HAP-1 (cell line): Measurements from ENCODE around the gene MCM5.
"Not testable (repeated sequence)": the region's sequence is repeated elsewhere in the genome, so short reads cannot be mapped to it uniquely, and the experiment has no call there.

ENCODE experiments used
- DNase-seq, 2 experiments: peaks; one replicate each; pipeline ENCODE4 v3.0.0-alpha.2; 2016 to 2020; ENCODE audit warnings: low spot score in 2 of 2
- H3K27me3 ChIP-seq: fragments of 250-450 bp; sonication (Bioruptor Pico); 2 replicates; pipeline ENCODE4 v1.5.1; 2020; ENCODE audit warnings: low read depth, mild to moderate bottlenecking, moderate library complexity
- H3K36me3 ChIP-seq: fragments of 250-450 bp; sonication (Bioruptor Pico); replicated peaks from 2 replicates; pipeline ENCODE4 v1.5.1; 2020; ENCODE audit warnings: mild to moderate bottlenecking
- H3K4me1 ChIP-seq: fragments of 250-450 bp; sonication (Bioruptor Pico); 2 replicates; pipeline ENCODE4 v1.5.1; 2020; ENCODE audit warnings: mild to moderate bottlenecking
- H3K4me3 ChIP-seq: fragments of 250-450 bp; sonication (Bioruptor Pico); 2 replicates; pipeline ENCODE4 v1.5.1; 2020; ENCODE audit warnings: mild to moderate bottlenecking, moderate library complexity
- H3K9me3 ChIP-seq: fragments of 250-450 bp; sonication (Bioruptor Pico); 2 replicates; pipeline ENCODE4 v1.5.1; 2020; ENCODE audit warnings: mild to moderate bottlenecking, moderate library complexity
- in situ Hi-C: fragments of 300-500 bp; cut with MboI; formaldehyde crosslinking; loops from 3 replicates; pipeline ENCODE4 v1.14.3; 2020; ENCODE audit warnings: low sequenced_read_pairs, inconsistent platforms, mixed read lengths

Gene MCM5

GRCh38 chr22:35450824-35451569 is 51.1 kb downstream of the MCM5 start:
- Histone ChIP-seq H3K4me1 (no peaks in the 10 kb centered on the region), H3K27me3 (no peaks in the 10 kb centered on the region), H3K9me3 (no peaks in the 10 kb centered on the region), H3K36me3 (peaks cover 5% of the 10 kb centered on the region), H3K4me3 (no peak overlapping the region)
- in situ Hi-C loops = no loop called here
- no peak for DNase-seq

- in situ Hi-C loops = no loop called here
- H3K36me3 ChIP-seq = peaks cover 5% of the 10 kb centered on the region
- no peak for DNase-seq
- H3K4me1 ChIP-seq = no peaks in the 10 kb centered on the region
- no peaks in the 10 kb centered on the region for H3K27me3 ChIP-seq
- H3K9me3 ChIP-seq = no peaks in the 10 kb centered on the region
- H3K4me3 ChIP-seq = no peak overlapping the region
These were observed 51.7 kb downstream of the MCM5 start for GRCh38 chr22:35451592-35451991.

GRCh38 chr22:35452351-35452781 is 52.4 kb downstream of the MCM5 start:
- Histone ChIP-seq H3K36me3 (peaks cover 5% of the 10 kb centered on the region), H3K9me3 (no peaks in the 10 kb centered on the region), H3K4me3 (no peak overlapping the region), H3K4me1 (no peaks in the 10 kb centered on the region), H3K27me3 (no peaks in the 10 kb centered on the region)
- in situ Hi-C loops = no loop called here
- DNase-seq = no peak

- H3K9me3 ChIP-seq = no peaks in the 10 kb centered on the region
- in situ Hi-C loops = no loop called here
- no peak for DNase-seq
- H3K27me3 ChIP-seq = no peaks in the 10 kb centered on the region
- H3K36me3 ChIP-seq = peaks cover 5% of the 10 kb centered on the region
- no peaks in the 10 kb centered on the region for H3K4me1 ChIP-seq
- no peak overlapping the region for H3K4me3 ChIP-seq
These were observed 53.1 kb downstream of the MCM5 start for GRCh38 chr22:35452810-35453743.

GRCh38 chr22:35454416-35455054 is 54.6 kb downstream of the MCM5 start:
- Histone ChIP-seq H3K27me3 (no peaks in the 10 kb centered on the region), H3K4me3 (no peak overlapping the region), H3K9me3 (no peaks in the 10 kb centered on the region), H3K4me1 (no peaks in the 10 kb centered on the region), H3K36me3 (no peaks in the 10 kb centered on the region)
- DNase-seq = no peak
- in situ Hi-C loops = no loop called here

GRCh38 chr22:35455529-35455928 is 55.6 kb downstream of the MCM5 start:
- in situ Hi-C loops = no loop called here
- DNase-seq = no peak
- Histone ChIP-seq H3K9me3 (no peaks in the 10 kb centered on the region), H3K4me3 (no peak overlapping the region), H3K4me1 (no peaks in the 10 kb centered on the region), H3K27me3 (no peaks in the 10 kb centered on the region), H3K36me3 (no peaks in the 10 kb centered on the region)

GRCh38 chr22:35456757-35457156 is 56.8 kb downstream of the MCM5 start:
- Histone ChIP-seq H3K27me3 (no peaks in the 10 kb centered on the region), H3K36me3 (no peaks in the 10 kb centered on the region), H3K9me3 (no peaks in the 10 kb centered on the region), H3K4me1 (no peaks in the 10 kb centered on the region), H3K4me3 (no peak overlapping the region)
- DNase-seq = no peak
- in situ Hi-C loops = no loop called here

- no peaks in the 10 kb centered on the region for H3K4me1 ChIP-seq
- H3K27me3 ChIP-seq = no peaks in the 10 kb centered on the region
- in situ Hi-C loops = no loop called here
- no peak for DNase-seq
- H3K9me3 ChIP-seq = no peaks in the 10 kb centered on the region
- no peaks in the 10 kb centered on the region for H3K36me3 ChIP-seq
- H3K4me3 ChIP-seq = no peak overlapping the region
These were observed 58.0 kb downstream of the MCM5 start for GRCh38 chr22:35457729-35458546.

- no peak for DNase-seq
- Histone ChIP-seq H3K4me3 (no peak overlapping the region), H3K4me1 (no peaks in the 10 kb centered on the region), H3K27me3 (no peaks in the 10 kb centered on the region), H3K36me3 (no peaks in the 10 kb centered on the region), H3K9me3 (no peaks in the 10 kb centered on the region)
- in situ Hi-C loops = no loop called here
These were observed 58.8 kb downstream of the MCM5 start for GRCh38 chr22:35458547-35459422.

- H3K27me3 ChIP-seq = no peaks in the 10 kb centered on the region
- DNase-seq = no peak
- in situ Hi-C loops = no loop called here
These were observed 59.5 kb downstream of the MCM5 start for GRCh38 chr22:35459423-35459894.

GRCh38 chr22:35459976-35460375 is 60.0 kb downstream of the MCM5 start:
- H3K4me1 ChIP-seq, H3K36me3 ChIP-seq, H3K9me3 ChIP-seq, H3K27me3 ChIP-seq, in situ Hi-C loops, DNase-seq, H3K4me3 ChIP-seq: not testable (repeated sequence)

More at GRCh38 chr22:35459423-35459894, 59.5 kb downstream of the MCM5 start:
- Histone ChIP-seq H3K9me3 (no peaks in the 10 kb centered on the region), H3K36me3 (no peaks in the 10 kb centered on the region), H3K4me1 (no peaks in the 10 kb centered on the region), H3K4me3 (no peak overlapping the region)

- Histone ChIP-seq H3K4me1 (no peaks in the 10 kb centered on the region), H3K4me3 (no peak overlapping the region), H3K9me3 (no peaks in the 10 kb centered on the region), H3K27me3 (no peaks in the 10 kb centered on the region), H3K36me3 (no peaks in the 10 kb centered on the region)
- no peak for DNase-seq
- in situ Hi-C loops = no loop called here
These were observed 60.7 kb downstream of the MCM5 start for GRCh38 chr22:35460688-35461087.
